Measurements from ENCODE around the gene NDST4. TPM values are rescaled to one million over a fixed set of nuclear protein-coding genes. Genes with fewer than 3 reads are reported as not detected.

The NDST4 gene
- total and polyA plus RNA-seq, 2 of the 4 experiments (the other 2 are of a cell fraction), result not detected

DNA sequence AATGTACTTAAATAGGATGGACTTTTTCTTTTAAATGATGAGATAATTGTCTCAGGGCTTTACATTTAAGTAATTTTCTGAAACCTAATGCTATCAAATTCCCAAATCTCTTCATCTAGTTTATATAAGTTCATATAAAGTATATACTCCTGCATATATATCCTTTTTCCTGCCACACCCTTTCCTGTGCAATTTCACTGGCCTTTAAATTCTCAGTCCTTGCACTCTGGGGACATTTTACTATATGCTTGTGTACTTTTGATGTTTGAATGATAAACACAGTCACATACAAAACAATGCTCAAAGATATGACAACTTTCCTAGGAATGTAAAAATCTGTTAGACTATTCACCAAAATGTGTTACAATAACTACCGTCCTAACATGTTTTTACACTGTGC is 60.1 kb downstream of the NDST4 start:
- Histone ChIP-seq H3K4me1 (ENCODE audit: control insufficient read depth, insufficient read depth, low read length) (no peaks in the 10 kb centered on the region), H3K4me3 (ENCODE audit: insufficient read depth, low read depth, low read length) (no peak overlapping the region), H3K36me3 (ENCODE audit: control insufficient read depth, insufficient read depth, low read length) (no peaks in the 10 kb centered on the region), H2AK9ac (replicated peaks; ENCODE audit: low read depth, low read length, poor library complexity) (no peak overlapping the region), H3K9me1 (ENCODE audit: insufficient read depth, low read length) (no peaks in the 10 kb centered on the region), H3K27me3 (ENCODE audit: control insufficient read depth, insufficient read depth, low read length) (no peaks in the 10 kb centered on the region), H3K18ac (ENCODE audit: low read depth, low read length) (no peak overlapping the region), H4K8ac (ENCODE audit: low read depth in 2 of 2, low read length in 2 of 2) (no peak overlapping the region), H3K14ac (replicated peaks; ENCODE audit: low read depth, low read length) (no peak overlapping the region), H2BK120ac (ENCODE audit: low read depth, low read length) (no peak overlapping the region), H3K23ac (ENCODE audit: low read depth, low read length) (no peak overlapping the region), H3K9ac (ENCODE audit: low read depth, low read length) (no peak overlapping the region), H3K27ac (ENCODE audit: insufficient read depth, low read length) (no peak overlapping the region), H4K91ac (ENCODE audit: insufficient read depth, low read depth, low read length) (no peak overlapping the region), H4K5ac (ENCODE audit: low read depth, low read length) (no peak overlapping the region), H3K4ac (ENCODE audit: low read depth, low read length) (no peak overlapping the region), H2BK15ac (ENCODE audit: low read depth, low read length) (no peak overlapping the region), H2AK5ac (ENCODE audit: low read depth, low read length) (no peak overlapping the region), H3K79me1 (ENCODE audit: low read depth in 1 of 2, low read length in 2 of 2) (no peaks in the 10 kb centered on the region), H2BK5ac (ENCODE audit: low read depth, low read length, poor library complexity, severe bottlenecking) (no peak overlapping the region), H3K4me2 (ENCODE audit: low read depth, low read length) (no peak overlapping the region), H4K20me1 (ENCODE audit: insufficient read depth, low read length) (no peaks in the 10 kb centered on the region), H2BK20ac (ENCODE audit: low read depth, low read length) (no peak overlapping the region), H3K56ac (ENCODE audit: extremely low read depth, insufficient read depth, low read length) (no peak overlapping the region), H3K9me3 (ENCODE audit: control insufficient read depth, insufficient read depth, low read length) (no peaks in the 10 kb centered on the region), H2AFZ (replicated peaks; ENCODE audit: low read length, poor library complexity) (no peak overlapping the region)
- BruUV-seq (replicated peaks), result no TSS peak
- TF ChIP-seq NFE2L2 (IDR thresholded peaks at IDR 0.05; ENCODE audit: low read depth, low read length) (no peak), CEBPB (IDR thresholded peaks at IDR 0.05; ENCODE audit: low read depth, low read length) (no peak), SMC3 (IDR thresholded peaks at IDR 0.05; ENCODE audit: low read depth, low read length) (no peak), MXI1 (IDR thresholded peaks at IDR 0.05; ENCODE audit: borderline replicate concordance, low read depth, low read length) (no peak), FOS (IDR thresholded peaks at IDR 0.05; ENCODE audit: low read depth, low read length) (no peak)
- TF ChIP-seq, protein P1, sequence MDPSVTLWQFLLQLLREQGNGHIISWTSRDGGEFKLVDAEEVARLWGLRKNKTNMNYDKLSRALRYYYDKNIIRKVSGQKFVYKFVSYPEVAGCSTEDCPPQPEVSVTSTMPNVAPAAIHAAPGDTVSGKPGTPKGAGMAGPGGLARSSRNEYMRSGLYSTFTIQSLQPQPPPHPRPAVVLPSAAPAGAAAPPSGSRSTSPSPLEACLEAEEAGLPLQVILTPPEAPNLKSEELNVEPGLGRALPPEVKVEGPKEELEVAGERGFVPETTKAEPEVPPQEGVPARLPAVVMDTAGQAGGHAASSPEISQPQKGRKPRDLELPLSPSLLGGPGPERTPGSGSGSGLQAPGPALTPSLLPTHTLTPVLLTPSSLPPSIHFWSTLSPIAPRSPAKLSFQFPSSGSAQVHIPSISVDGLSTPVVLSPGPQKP (IDR thresholded peaks at IDR 0.05; ENCODE audit: borderline replicate concordance, low read depth, low read length), result no peak
- no peak for ATAC-seq (ENCODE audit: low read depth)
- intact Hi-C loops (cut with micrococcal nuclease) (no loop called here), in situ Hi-C loops (cut with MboI; ENCODE audit: low sequenced_read_pairs) (no loop called here), dilution Hi-C loops (cut with HindIII; ENCODE audit: low sequenced_read_pairs, unreplicated experiment) (no loop called here)
- CTCF ChIA-PET, result no interaction called here
- DNase-seq, result no peak
- POLR2A ChIA-PET (ENCODE audit: unreplicated experiment), result no interaction called here
- no CpG with 5 or more reads among the region's 1 CpG for WGBS, 2 experiments (ENCODE audit: extremely low coverage in 2 of 2, insufficient read length in 1 of 2)
